ENCODE results near the gene KCNE3.

Gene KCNE3

DNA sequence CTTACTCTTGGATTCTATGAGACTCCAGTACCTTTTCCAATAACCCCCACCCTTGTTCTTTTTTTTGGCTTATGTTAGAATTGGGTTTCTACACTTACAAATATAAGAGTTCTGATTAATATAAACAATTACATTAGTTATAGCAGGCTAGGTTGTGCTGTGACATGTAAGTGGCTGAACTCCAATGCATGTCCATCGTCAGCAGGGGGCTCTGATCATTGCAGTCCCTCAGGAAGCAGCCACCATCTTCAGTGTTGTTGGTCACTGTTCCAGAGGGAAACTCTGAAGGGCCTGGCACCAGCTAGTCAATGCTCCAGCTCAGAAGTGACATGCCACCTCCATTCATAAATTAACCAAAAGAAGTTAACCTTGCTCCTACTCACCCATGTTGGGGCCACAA is 20.5 kb upstream of the KCNE3 start:
- no peak overlapping the region for H3K4me3 Mint-ChIP-seq
- no peak for DNase-seq
- H3K27me3 Mint-ChIP-seq (ENCODE audit: low read depth, poor library complexity): no peaks in the 10 kb centered on the region
- no peaks in the 10 kb centered on the region for H3K9me3 Mint-ChIP-seq
- TF ChIP-seq, protein P1, sequence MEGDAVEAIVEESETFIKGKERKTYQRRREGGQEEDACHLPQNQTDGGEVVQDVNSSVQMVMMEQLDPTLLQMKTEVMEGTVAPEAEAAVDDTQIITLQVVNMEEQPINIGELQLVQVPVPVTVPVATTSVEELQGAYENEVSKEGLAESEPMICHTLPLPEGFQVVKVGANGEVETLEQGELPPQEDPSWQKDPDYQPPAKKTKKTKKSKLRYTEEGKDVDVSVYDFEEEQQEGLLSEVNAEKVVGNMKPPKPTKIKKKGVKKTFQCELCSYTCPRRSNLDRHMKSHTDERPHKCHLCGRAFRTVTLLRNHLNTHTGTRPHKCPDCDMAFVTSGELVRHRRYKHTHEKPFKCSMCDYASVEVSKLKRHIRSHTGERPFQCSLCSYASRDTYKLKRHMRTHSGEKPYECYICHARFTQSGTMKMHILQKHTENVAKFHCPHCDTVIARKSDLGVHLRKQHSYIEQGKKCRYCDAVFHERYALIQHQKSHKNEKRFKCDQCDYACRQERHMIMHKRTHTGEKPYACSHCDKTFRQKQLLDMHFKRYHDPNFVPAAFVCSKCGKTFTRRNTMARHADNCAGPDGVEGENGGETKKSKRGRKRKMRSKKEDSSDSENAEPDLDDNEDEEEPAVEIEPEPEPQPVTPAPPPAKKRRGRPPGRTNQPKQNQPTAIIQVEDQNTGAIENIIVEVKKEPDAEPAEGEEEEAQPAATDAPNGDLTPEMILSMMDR (IDR thresholded peaks at IDR 0.05): no peak
- H3K27ac Mint-ChIP-seq: no peak overlapping the region
- peaks cover 18% of the 10 kb centered on the region for H3K4me1 Mint-ChIP-seq
- peaks cover 14% of the 10 kb centered on the region for H3K36me3 Mint-ChIP-seq (ENCODE audit: low read depth)

DNA sequence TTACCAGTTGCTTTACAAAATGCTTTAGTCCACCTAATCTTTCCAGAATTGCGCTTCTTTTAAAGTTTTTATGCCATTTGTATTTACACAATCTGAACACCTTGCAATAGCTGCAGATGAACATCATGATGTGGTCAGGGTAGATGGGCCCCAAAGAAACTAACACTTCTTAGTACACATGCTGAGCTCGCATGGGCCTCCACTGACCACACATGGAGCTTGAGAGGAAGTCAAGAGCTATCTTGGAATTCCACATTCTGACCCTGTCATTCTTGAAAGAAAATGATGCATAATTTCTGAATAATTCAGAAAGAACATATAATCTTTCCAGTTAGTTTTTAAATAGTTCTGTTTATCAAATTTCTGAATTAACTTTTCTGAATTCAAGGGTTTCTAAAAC is 18.5 kb upstream of the KCNE3 start:
- TF ChIP-seq, protein P1 (IDR thresholded peaks at IDR 0.05): no peak
- Mint-ChIP-seq H3K27me3 (ENCODE audit: low read depth, poor library complexity) (no peaks in the 10 kb centered on the region), H3K4me1 (peaks cover 5% of the 10 kb centered on the region), H3K9me3 (no peaks in the 10 kb centered on the region), H3K4me3 (no peak overlapping the region), H3K36me3 (ENCODE audit: low read depth) (peaks cover under 1% of the 10 kb centered on the region), H3K27ac (no peak overlapping the region)
- no peak for DNase-seq

DNA sequence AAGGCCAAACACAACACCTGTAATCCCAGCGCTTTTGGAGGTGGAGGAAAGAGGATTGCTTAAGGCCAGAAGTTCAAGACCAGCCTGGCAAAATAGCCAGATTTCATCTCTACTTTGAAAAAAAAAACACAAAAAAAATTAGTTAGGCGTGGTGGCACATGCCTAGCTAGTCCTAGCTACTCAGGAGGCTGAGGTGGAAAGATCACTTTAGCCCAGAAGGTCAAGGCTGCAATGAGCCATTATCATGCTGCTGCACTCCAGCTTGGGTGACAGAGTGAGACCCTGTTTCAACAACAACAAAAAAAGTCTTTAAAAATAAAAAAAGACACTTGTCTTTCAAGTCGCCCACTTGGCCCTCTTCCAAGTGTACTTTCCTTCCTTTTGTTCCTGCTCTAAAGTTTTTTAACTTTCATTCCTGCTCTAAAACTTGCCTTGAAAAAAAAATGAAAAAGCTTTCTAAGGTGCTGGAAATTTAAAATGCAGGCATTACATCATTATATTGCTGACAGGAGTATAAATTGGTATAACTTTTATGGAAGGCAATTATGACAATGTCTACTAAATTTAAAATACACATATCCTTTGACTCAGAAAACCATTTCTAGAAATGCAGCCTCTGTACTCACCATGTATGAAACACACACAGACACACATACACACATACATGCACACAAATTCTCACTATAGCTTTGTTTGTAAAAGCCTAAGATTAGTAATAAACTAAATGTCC is 13.5 kb upstream of the KCNE3 start:
- TF ChIP-seq, protein P1 (IDR thresholded peaks at IDR 0.05): no peak
- H3K4me1 Mint-ChIP-seq: peaks cover 4% of the 10 kb centered on the region
- no peaks in the 10 kb centered on the region for H3K9me3 Mint-ChIP-seq
- no peaks in the 10 kb centered on the region for H3K27me3 Mint-ChIP-seq (ENCODE audit: low read depth, poor library complexity)
- no peak overlapping the region for H3K4me3 Mint-ChIP-seq
- DNase-seq: no peak
- H3K36me3 Mint-ChIP-seq (ENCODE audit: low read depth): no peaks in the 10 kb centered on the region
- no peak overlapping the region for H3K27ac Mint-ChIP-seq

GRCh38 chr11:74479732-74480123 is 12.4 kb upstream of the KCNE3 start:
- Mint-ChIP-seq H3K9me3 (no peaks in the 10 kb centered on the region), H3K4me1 (no peaks in the 10 kb centered on the region), H3K36me3 (ENCODE audit: low read depth) (no peaks in the 10 kb centered on the region), H3K27me3 (ENCODE audit: low read depth, poor library complexity) (no peaks in the 10 kb centered on the region), H3K4me3 (no peak overlapping the region), H3K27ac (no peak overlapping the region)
- no peak for DNase-seq
- TF ChIP-seq, protein P1 (IDR thresholded peaks at IDR 0.05): no peak

DNA sequence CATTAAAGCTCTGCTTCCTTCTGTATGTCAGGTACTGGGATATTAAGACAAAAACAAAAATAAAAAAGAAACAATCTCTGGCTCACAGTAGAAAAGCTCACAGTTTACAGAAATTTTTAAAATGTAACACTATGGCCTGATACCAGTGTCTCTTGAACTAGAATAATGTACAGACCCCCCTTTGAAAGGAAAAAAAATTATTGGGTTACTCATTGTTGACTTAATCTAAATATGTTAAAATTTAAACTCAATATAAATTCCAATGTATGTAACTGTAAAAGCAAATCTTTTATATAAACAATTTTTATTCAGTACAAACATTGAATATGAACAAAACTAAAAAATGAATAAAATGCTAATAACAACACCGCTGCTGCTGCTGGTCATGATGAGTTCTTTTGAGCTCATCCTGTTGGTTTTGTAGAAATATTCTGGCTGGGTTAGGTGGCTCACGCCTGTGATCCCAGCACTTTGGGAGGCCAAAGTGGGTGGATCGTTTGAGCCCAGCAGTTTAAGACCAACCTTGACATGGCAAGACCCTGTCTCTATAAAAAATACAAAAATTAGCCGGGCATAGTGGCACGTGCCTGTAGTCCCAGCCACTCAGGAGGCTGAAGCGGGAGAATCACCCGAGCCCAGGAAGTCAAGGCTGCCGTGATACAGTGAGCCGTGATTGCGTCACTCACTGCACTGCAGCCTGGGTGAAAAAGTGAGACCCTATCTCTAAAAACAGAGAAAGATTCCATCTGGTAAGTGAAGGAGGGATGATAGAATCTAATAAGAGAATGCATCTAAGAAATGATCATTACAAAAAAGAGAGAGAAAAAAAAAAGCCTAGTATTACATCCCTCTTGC is 11.8 kb upstream of the KCNE3 start:
- DNase-seq: no peak
- peaks cover 2% of the 10 kb centered on the region for H3K4me1 Mint-ChIP-seq
- H3K27me3 Mint-ChIP-seq (ENCODE audit: low read depth, poor library complexity): no peaks in the 10 kb centered on the region
- TF ChIP-seq, protein P1 (IDR thresholded peaks at IDR 0.05): no peak
- H3K27ac Mint-ChIP-seq: no peak overlapping the region
- H3K4me3 Mint-ChIP-seq: no peak overlapping the region
- H3K36me3 Mint-ChIP-seq (ENCODE audit: low read depth): no peaks in the 10 kb centered on the region
- no peaks in the 10 kb centered on the region for H3K9me3 Mint-ChIP-seq

Data from nephron progenitor cell (in vitro differentiated cells).